Activated CD8-positive, alpha-beta memory T cell treated with anti-CD3 and anti-CD28 coated beads, Interleukin-2, amount 50 U/mL, for 48 hours (primary cell): ENCODE data around the gene RBMS3.
"Not testable (repeated sequence)": the region's sequence is repeated elsewhere in the genome, so short reads cannot be mapped to it uniquely, and the experiment has no call there.

ENCODE experiments used
- DNase-seq: peaks from one replicate; pipeline ENCODE4 v3.0.0-alpha.2; 2020

RBMS3 gene

DNA sequence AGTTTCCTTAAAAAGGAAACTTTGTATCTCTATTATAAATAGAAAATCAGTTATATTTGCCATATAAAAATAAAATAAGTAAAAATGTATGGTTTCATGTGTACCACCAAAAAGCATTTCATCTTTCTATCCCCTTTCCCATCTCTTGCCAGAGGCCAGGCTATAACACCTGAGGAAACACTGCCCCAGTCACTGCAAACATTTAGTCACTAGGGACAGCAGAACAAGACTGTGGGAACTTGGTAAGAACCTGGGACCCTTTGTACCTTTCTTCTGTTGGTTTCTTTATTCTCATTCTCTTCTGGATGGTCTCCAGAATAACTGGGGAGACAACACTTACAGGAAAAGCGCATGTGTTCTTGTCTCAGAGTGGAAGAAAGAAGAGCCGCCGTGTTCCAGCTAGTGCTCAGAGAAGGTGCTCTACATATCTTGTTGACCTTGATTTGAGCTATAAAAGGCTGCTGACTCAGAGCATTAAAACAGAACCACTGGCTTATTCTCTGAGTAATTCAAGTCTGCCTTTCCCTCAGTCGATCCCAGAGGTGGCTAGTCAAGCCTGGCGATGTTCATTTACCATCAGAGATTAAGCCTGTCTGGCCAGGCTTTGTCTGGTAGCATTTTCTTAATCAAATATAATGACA is 361.6 kb downstream of the RBMS3 start:
- no peak for DNase-seq

DNA sequence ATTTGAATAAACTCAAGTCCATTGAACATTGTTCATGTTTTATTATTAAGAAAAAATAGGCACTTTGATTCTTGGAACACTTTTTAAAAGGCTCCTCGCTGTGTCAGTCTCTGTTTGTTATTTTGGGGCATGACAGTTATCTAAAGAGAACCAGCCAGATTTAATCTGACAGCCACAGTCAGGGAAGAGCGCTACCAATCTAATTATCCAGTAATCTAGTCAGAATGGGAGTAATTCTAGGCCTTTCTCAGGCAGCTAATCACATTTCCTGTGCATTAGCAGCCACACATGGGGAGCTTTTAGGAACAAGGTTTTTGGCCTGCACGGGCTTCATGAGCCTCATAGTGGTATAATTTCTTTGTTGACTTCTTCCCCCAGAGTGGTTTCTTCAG is 362.2 kb downstream of the RBMS3 start:
- DNase-seq = no peak

DNA sequence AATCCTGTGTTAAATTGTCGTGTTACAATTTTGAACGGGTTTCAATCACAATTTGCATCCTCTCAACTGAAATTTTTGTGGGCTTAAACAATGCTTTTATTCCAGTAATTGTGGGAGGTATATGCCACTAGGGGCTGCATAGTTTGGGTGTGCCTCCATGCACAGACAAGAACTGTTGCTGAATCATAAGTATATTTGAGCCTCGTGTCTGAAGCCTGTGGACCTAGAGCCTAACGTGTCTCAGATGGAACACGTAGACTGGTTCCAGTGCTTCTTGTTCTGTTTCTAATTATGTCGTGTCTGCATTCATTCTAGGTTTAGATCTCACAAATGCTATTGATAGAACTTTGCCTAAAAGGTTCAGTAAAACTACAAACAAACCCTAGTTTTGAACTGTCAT is 363.4 kb downstream of the RBMS3 start:
- no peak for DNase-seq

DNA sequence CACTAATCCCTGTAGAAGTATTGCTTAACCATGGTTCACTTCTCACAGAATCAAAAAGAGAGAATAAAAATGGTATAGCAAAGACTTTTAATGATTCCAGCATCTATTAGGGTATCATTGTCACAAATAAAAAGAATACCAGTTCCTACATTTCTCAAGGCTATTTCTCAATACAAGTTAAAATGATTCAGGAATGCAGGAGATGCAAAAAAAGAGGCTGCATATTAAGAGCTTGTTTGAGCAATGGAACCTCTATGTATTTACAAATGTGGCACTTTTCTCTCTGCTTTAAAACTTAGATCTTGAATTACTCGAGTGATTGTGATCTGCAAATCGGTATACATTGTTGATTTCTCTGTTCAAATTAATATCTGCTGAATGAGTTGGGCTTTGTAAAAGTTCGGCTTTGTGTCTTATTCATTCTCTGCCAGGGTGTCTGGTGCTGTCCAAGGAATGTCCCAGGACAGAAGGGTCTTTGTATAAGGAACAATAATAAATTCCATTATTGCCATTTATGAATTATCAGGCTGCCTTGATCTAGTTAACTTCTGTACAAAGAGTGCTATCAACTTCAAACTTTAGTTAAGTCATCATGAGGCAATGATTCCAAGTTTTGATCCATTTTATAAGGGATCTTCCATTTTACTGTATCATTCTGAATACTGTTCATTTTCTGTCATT is 364.2 kb downstream of the RBMS3 start:
- DNase-seq = no peak

DNA sequence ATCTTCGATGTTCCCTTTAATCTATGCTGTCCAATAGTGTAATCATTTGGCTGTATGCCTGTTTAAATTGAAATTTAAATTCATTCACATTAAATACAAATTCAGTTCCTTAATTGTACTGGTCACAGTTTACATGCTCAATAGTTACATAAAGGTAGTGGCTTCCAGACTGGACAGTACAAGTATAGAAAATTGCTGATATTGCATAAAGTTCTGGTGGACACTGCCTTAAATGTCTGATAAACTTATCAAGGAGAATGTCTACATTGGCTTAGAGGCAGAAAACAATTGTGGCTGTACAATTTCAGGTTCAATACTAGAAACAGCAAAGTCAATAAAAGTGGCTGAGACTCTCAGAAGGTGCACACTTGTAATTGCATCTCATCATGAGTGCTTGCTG is 365.2 kb downstream of the RBMS3 start:
- no peak for DNase-seq

DNA sequence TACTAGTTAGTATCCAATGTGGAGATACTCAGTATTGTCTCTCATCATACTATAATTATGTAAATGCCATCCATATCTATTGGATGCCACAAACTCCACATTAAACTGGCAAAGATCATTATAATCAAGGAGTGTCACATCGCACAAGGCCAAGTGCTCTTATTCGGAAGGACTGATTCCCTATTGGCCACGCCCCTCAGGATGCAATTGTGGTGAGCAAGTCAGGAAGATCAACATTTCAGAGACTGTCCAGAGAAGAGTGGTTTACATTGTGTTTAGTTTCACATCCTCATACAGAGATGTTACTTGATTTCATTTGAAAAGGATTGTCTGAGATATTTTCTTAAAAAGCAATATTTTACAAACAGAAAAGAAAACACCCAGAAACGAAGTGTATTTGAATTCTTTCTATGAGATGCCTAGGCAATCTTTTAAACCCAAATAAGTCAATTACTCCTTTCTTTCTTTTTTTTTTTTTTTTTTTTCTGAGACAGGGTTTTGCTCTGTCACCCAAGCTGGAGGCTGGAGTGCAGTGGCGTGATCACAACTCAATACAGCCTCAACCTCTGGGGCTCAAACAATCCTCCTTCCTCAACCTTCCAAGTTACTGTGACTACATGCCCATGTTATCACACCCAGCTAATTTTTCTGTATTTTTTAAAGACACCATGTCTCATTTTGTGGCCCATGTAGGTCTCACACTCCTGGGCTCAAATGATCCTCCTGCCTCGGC is 369.1 kb downstream of the RBMS3 start:
- no peak for DNase-seq

DNA sequence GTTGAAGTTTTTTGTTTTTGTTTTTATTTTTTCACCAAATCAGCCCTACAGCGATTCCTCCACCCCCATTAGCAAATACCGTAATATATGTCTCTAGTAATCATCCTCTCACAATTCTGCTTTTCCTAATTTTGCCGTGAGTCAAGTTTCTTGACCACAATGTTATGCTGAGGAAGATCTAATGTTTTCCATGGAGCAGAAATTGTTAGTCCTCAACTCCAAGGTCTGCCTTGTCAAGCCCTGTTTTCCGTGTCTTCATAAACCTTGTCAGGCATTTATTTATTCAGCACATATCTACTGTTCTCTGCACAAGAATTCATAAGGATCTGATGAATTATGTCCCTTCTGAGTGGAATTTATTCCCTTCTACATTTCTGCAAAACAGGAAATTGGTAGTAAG is 372.8 kb downstream of the RBMS3 start:
- DNase-seq = no peak

DNA sequence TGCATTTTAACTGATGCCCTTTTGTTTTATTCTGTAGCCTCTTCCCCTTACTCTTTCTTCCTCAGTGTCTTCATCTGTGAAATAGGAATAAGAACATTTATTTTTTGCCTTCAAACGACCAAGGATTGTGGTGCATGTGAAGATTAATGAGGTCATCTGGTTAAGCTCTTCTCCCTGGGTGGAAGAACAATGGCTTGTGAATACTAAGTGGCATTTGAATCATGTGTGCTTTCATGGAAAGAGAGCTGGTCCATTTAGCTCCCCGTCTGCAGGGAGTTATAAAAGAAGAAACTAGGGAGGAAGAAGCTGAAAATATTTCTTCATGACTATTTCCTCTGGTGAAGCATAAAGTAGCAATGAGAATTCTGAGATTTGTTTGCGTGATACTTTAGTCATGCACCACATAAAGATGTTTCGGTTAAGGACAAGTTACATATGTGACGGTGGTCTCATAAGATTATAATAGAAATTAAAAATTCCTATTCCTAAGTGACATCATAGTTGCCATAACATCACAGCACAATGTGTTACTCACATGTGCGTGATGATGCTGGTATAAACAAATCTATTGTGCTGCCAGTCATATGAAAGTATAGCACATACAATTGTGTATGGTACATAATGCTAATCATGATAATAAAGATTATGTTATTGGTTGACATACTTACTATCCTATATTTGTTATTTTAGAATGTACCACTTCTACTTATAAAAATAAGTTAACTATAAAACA is 374.3 kb downstream of the RBMS3 start:
- no peak for DNase-seq

DNA sequence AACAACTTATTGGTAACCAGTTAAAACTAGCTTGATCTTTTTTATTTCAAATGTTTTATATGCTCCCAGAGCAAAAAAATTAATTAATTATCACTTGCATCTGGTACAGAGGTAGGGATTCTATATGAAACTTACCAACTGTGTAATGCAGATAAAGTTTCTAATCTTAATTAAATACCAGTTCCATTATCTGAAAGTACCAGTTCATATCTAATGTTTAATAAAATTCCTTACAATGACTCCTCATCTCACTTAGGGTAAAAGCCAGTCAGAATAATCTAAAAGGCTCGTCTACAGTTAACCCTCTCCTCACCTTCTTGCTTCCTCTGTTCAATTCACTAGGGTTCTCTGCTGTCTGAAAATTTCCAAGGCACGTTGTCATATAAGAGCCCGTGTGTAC is 384.8 kb downstream of the RBMS3 start:
- DNase-seq = no peak

DNA sequence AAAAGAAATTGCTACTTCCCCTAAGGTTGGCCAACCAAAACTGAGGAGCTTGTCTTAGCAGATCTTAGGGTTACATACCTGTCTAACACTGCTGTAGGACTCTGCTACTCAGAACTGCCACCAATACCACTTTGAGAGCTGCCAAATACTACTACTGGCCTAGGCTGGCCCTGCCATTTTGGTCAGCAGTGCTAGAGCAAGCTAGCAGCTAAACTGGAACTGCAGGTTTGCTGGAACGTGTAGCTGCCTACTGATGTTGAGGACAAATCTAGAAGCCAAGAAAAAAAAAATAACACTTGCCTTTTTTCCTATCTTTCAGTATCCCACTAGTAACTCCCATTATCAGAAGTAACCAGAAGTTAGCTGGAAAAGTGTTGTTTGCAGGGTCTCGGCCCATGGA is 387.4 kb downstream of the RBMS3 start:
- DNase-seq = no peak

DNA sequence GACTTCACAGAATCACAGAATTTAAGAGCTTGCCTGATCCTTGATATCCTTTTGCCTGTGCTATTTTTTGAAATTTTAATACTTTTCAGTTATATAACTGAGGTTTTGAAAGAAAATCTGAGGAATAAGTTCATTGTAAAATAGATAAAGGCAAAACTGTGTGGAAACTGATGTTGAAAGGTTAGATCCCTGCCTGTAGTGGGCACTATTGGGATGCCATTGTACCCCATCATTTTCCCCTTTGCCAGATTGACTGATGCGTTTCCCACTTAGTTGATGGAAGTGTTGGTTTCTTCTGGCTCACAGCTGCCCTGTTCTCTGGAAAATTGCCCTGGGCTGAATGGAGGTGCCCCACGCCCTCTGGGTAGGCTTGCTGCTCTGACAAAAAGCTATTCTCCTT is 387.9 kb downstream of the RBMS3 start:
- no peak for DNase-seq

DNA sequence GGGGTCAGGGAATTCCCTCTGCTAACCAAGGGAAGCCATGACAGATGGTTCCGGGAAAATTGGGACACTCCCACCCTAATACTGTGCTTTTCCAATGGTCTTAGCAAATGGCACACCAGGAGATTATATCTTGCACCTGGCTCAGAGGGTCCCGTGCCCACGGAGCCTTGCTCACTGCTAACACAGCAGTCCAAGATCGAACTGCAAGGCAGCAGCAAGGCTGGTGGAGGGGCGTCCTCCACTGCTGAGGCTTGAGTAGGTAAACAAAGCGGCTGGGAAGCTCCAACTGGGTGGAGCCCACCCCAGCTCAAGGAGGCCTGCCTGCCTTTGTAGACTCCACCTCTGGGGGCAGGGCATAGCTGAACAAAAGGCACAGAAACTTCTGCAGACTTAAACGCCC is 389.6 kb downstream of the RBMS3 start:
- not testable (repeated sequence) for DNase-seq

DNA sequence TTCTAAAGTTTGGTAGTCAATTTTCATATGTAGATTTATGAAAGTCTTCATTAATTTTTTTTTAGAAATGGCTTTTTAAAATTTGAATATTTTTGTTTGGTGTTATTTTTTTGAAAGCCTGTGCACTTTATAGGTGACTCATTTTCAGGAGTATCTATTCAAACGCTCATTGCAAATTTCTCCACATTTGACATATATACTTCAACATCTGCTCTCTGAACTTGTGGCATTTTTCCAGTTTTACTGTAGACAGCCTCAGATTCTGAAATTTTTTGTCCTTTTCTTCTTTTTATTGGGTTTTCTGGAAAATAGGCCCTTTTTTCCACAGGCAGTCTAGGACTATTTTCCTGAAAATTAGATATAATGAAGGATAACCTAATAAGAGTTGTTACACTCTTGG is 396.6 kb downstream of the RBMS3 start:
- no peak for DNase-seq

DNA sequence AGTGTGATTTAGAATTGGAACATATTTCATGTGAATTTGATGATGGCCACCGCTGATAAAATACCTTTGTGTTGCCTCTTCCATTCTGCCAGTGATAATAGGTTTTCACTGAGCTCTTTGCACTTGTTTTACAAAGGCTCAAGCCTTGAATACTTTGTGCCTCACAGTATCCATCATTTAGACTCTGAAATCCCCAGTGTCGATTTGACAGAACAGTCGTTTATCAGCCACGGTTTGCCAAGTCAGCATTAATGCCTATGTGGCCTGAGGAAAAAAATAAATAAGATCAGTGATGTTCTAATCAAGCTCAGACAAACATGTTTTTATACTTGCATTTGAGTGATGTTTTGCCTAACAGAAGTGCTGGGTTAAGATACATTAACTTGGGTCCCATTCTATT is 399.1 kb downstream of the RBMS3 start:
- DNase-seq = no peak

DNA sequence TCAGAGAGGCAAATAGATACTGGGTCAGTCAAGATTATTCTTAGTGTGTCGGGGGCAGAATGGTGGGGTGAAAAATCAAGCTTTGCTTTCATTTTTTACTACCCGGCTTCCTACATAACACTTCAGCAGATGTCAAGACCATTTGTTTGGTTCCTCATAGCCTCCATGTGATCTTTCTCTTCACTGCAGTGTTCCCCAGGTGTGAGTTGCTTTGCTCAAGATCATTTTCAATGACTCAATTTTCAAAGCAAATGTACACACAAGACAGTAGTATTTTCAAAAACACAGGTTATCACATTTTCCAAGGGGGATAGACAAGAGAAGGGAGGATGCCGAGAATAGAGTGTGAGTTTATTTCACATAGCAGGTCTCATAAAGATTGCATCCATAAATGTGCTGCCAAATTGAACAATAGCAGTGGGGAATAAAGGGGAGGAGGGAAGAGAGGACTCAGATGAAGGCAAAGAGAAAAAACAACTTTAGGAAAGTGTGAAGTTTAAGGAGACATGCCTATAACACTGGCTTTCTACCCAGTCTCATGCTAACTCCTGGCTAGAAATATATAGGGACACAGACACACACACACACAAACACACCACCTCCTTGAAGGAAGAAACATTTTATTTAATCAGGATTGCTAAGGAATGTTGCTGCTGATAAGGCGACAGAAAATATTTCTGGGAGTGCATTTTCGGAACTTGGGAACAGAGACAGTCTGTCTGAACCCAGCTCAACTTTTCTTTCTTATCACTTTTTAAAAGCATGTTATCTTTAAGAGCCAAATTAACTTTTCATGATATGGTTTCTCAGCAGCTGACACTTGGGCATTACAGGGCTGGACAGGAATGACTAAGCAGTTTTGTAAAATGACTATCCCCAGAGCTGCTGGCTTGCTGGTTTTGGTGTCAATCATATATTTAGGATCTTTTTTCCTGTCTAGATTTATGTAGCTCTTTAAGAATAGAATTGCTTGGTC is 402.4 kb downstream of the RBMS3 start:
- DNase-seq = no peak

DNA sequence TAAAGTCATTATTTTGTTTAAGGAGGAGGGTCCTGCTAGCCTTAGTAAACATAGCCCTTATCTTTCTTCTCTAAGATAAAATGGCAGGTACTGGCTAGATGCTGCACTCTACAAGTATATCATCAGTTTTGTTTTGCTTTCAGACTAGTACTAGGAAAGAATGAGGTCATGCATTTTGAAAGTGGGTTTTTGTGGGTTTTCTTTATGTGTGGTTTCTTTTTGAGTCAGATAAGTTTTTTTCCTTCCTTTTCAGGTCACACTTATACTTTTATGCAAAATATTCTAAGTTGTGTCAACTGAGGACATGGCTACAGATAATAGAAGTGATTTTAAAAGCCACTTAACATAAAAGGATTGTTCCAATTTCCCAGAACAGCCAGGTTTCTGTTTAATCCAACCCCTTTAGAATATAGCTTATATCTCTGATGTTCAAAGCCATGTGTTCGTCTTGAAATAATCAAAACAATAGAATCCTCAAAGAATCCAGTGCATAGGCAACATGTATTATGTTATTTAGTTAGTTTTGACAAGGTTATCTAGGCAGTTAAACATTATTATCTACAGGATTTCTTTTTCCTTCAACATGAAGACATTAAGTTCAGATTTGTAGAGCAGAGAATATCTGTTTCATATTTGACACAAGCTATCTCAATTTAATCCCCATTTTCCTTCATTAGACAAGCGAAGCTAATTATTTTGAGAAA is 406.2 kb downstream of the RBMS3 start:
- no peak for DNase-seq

DNA sequence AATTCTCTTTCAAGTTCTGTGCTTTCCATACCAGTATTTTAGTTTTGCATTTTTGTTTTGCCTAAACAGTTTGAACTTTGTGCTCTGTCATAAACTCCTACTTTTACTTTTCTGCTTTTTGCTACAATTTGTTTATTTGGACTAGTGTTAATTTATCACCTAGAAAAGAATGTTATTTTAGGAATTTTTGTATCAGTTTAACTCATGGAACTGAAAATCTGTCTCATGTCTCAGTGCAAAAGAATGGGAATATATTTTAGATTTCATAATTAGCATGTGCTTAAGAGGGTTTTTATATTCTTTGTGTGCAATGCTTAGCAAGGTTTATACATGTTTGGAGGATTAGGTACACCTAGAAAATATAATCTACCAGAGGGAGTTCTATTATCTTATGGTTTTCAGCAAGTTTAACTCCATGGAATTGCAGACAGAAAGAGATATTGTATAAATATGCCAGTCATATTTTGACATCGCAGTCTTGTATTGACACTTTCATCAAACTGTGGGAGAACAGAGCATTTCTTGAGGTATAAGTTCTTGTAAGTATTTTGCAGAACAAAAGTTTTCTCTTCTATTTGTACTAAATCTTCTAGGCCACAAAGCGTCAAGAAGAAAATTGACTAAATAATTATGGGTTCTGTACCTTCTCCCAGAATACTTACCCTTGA is 409.9 kb downstream of the RBMS3 start:
- no peak for DNase-seq

DNA sequence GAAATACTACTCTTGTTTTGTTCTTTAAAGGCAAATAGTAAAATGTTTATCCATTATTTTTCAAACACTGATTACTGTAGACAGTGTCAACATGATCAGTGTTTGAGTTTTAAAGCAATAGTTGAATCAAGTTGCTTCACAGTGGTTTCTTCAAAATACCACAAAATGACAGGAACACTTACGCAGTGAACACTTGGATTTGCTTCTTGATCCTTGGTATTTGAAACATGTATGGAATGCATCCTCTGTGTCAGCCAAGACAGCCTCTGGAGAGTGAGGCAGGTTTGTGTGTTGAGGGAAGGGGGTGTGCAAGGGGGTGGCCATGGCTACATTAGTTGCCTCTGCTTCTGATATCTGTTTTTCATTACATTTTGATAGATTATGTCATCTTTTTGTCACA is 413.0 kb downstream of the RBMS3 start:
- no peak for DNase-seq

DNA sequence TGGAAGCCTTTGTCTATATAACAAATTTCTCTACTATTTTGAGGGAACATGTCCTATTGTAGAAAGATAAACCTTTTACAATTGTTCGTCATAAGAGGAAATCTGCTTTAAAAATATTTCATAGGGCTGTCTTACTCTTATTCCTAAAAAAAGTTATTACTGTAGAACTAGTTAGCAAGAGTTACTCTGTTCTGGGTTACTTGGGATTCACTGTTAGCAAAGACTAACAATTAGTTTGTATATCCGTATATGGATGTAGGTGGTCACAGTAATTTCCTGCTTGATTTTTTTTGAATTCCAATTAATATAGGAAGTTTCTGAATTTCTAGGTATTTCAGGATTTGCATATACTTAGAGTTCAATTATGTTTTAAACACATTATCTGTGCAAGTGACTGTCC is 413.5 kb downstream of the RBMS3 start:
- no peak for DNase-seq

DNA sequence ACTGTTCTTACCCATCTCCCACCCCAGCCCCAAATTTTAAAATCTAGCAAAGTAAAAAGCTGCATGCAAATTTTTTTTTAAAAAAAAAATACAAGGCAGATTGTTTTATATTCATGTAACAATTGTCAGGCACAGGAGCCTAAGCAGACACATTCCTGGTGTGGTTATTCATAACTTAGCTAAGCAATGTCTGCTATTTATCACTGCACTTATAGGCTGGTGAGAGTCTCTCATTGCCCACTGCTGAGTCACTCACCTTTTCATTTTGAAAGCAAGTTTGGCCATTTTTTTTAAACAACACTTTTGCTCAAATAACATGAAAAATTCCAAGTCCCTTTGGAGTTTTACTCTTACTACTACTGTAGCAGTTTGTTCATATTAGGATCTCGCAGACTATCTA is 413.9 kb downstream of the RBMS3 start:
- DNase-seq = no peak

DNA sequence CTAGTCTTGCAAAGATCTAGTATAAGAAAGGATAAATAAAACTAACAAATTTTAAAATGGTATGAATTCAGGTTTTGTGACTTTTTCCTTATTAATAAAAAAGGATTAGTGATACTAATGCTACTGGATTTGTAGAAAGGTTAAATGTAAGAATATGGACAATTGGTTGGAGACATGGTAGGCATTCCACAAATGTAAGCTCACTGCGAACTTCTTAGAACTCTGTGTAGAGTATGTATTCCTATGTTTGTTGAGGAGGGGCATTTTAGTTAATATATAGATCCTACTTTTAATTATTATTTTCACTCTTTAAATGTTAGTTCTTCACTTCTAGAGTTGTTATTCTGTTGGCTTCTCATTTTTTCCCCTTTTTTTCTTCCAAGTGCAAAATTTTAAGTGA is 414.3 kb downstream of the RBMS3 start:
- no peak for DNase-seq
